ENCODE data around the gene HS2ST1. TPM values are rescaled to one million over a fixed set of nuclear protein-coding genes. Genes with fewer than 3 reads are reported as not detected.

Gene HS2ST1
- total RNA-seq, 1 donor from 2014 or later: 19.0 TPM

DNA sequence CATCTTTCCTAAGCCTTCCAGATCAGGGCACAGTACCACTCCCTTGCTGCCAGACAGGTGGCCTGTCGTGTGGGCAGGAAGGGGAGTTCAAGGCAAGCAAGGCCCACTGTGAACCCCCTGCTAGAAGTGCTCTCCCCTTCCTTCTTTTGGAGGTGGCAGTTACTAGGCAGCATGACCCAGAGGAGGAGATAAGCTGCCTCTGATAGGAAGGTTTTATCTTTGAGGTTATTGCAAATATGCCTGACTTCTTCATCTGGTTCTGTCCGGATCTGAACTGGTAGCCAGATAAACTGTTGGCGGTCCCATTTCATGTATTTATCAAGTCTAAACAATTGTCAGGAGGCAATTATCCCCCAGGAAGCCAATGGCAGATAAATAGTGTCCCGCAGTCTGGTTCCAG, 216.0 kb downstream of the HS2ST1 start:
- intact Hi-C loops (cut with DNase I): no loop called here
- Histone ChIP-seq H3K27me3 (ENCODE audit: low read depth) (no peaks in the 10 kb centered on the region), H3K27ac (peak overlapping the region; percentile 37), H3K4me1 (peaks cover 11% of the 10 kb centered on the region), H3K36me3 (no peaks in the 10 kb centered on the region), H3K4me3 (peak overlapping the region; percentile 35), H3K9me3 (no peaks in the 10 kb centered on the region)
- TF ChIP-seq, protein P1, sequence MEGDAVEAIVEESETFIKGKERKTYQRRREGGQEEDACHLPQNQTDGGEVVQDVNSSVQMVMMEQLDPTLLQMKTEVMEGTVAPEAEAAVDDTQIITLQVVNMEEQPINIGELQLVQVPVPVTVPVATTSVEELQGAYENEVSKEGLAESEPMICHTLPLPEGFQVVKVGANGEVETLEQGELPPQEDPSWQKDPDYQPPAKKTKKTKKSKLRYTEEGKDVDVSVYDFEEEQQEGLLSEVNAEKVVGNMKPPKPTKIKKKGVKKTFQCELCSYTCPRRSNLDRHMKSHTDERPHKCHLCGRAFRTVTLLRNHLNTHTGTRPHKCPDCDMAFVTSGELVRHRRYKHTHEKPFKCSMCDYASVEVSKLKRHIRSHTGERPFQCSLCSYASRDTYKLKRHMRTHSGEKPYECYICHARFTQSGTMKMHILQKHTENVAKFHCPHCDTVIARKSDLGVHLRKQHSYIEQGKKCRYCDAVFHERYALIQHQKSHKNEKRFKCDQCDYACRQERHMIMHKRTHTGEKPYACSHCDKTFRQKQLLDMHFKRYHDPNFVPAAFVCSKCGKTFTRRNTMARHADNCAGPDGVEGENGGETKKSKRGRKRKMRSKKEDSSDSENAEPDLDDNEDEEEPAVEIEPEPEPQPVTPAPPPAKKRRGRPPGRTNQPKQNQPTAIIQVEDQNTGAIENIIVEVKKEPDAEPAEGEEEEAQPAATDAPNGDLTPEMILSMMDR (IDR thresholded peaks at IDR 0.05): no peak
- no peak for DNase-seq
- no peak for ATAC-seq

DNA sequence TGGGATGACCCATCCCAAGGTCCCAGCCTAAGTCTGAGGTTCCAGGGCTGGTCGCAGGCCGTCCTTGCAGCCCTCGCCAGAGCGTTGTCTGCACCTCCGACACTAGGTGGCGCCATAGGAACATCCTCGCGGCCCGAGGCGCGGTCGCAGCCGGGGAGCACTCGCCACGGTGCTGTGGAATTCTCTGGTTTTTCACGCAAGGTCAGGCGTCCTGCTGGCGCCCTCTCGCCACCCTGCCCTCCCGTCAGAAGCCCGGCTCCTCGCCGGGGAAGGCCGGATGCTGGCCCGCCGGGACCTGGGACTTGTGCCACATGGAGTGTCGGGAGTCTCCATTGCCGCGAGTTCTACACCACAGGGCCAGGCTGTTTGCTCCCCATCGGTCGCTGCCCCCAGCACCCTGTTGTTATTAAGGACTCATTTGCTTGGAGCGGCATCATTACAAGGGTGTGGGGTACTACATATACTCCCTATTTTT, 217.4 kb downstream of the HS2ST1 start:
- TF ChIP-seq, protein P1 (IDR thresholded peaks at IDR 0.05): peak; percentile 95
- intact Hi-C loops (cut with DNase I): no loop called here
- Histone ChIP-seq H3K27me3 (ENCODE audit: low read depth) (no peaks in the 10 kb centered on the region), H3K9me3 (no peaks in the 10 kb centered on the region), H3K4me1 (peaks cover 14% of the 10 kb centered on the region), H3K27ac (peak overlapping the region; percentile 55), H3K4me3 (peak overlapping the region; percentile 53), H3K36me3 (no peaks in the 10 kb centered on the region)
- DNase-seq (peak; percentile 82), ATAC-seq (peak; percentile 94 to 97)

DNA sequence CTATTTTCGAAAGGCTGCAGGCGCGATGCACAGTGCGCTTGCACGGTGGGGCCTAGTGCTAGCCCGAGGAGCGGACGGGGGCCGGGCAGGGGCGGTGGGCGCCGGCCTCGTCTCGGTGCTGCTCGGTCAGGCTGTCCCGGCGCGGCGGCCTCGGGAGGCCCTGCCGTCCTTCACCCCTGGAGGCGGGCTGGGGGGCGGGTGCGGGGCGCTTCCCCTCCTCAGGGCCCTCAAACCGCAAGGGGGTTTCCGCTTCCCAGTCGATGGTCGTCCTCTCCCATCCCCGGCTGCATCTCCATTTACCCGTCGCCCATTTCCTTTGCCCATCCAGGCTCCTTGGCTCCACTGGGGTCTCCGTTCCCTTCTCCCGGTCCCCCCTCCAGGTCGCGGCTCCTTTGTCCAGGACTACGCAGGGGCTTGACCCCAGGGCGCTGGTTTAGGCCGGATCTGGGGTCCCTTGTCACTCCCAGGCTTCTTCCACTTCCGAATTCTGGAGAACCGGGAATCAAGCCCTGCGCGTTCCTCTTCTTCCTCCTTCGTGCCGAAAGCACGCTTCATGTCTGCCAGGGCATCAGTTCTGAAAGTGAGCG, 217.9 kb downstream of the HS2ST1 start:
- TF ChIP-seq, protein P1 (IDR thresholded peaks at IDR 0.05): no peak
- peak overlapping the region; percentile 53 for H3K4me3 ChIP-seq
- H3K9me3 ChIP-seq: no peaks in the 10 kb centered on the region
- peak overlapping the region; percentile 55 for H3K27ac ChIP-seq
- H3K4me1 ChIP-seq: peaks cover 14% of the 10 kb centered on the region
- H3K36me3 ChIP-seq: no peaks in the 10 kb centered on the region
- intact Hi-C loops (cut with DNase I): no loop called here
- peak; percentile 31 to 45 for ATAC-seq
- no peak for DNase-seq
- no peaks in the 10 kb centered on the region for H3K27me3 ChIP-seq (ENCODE audit: low read depth)

DNA sequence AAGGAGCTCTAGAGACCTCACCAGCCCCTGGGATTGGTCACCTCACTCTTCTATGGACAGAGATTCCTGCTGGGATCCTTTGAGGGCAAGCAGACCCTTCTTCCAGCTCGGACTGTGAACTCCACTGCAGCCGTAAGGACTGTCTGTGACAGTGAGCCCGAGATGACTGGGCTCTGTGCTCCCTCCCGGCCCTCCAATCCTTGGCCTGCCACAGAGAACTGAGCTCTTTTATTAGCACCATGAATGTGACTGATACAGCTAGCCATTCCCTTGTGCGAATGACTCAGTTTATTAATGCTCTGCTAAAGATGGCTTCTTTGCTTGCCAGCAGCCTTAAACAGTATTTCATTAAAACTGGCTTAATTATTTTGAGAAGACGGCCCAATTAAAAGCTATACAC, 219.6 kb downstream of the HS2ST1 start:
- intact Hi-C loops (cut with DNase I): no loop called here
- TF ChIP-seq, protein P1 (IDR thresholded peaks at IDR 0.05): no peak
- Histone ChIP-seq H3K27me3 (ENCODE audit: low read depth) (no peaks in the 10 kb centered on the region), H3K4me1 (peaks cover 14% of the 10 kb centered on the region), H3K9me3 (no peaks in the 10 kb centered on the region), H3K36me3 (no peaks in the 10 kb centered on the region), H3K27ac (no peak overlapping the region), H3K4me3 (no peak overlapping the region)
- ATAC-seq: no peak
- DNase-seq: no peak

DNA sequence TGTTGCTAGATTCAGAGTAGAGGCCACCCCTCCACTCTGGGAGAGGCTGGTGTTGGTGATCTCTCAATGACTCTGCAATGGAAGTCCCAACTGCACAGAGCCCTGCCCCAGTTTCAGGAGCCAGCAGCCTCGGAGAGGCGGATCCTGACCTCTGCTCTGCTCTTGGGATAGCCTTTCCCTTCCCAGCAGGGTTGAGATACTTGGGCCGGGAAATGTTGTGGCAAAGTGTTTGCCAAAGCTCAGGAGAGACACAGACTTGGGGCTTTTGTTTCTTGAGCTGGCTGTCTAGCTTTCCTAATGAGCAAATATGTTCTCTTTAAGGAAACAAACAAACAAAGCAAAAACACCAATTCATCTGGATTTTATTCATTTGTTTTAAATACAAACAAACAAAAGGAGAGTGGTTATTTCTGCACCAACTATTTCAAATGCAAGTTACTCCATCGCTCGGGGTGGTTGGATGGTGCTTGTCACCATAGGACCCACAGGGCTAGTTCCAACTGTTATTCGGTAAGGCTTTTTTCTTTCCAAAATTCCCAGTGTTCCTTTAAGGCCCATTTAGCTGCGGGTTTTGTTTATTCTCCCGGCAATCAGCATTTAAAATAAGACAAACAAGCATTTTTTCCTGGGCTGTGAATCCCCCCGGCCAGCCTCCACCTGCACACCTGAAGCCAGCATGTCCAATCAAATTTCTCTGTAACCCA, 220.3 kb downstream of the HS2ST1 start:
- H3K27me3 ChIP-seq (ENCODE audit: low read depth): no peaks in the 10 kb centered on the region
- no peak overlapping the region for H3K27ac ChIP-seq
- DNase-seq: no peak
- H3K4me3 ChIP-seq: no peak overlapping the region
- intact Hi-C loops (cut with DNase I): no loop called here
- peaks cover 14% of the 10 kb centered on the region for H3K4me1 ChIP-seq
- no peaks in the 10 kb centered on the region for H3K36me3 ChIP-seq
- H3K9me3 ChIP-seq: no peaks in the 10 kb centered on the region
- ATAC-seq: no peak
- TF ChIP-seq, protein P1 (IDR thresholded peaks at IDR 0.05): no peak
